ENCODE measurements around the gene GKN1.

GKN1 gene

GRCh38 chr2:68959001-68959400 lies 15.4 kb upstream of the GKN1 start:
- no peak for DNase-seq (ENCODE audit: low read depth, low spot score)

GRCh38 chr2:68961380-68961779 lies 13.1 kb upstream of the GKN1 start:
- no peak for DNase-seq (ENCODE audit: low read depth, low spot score)

DNA sequence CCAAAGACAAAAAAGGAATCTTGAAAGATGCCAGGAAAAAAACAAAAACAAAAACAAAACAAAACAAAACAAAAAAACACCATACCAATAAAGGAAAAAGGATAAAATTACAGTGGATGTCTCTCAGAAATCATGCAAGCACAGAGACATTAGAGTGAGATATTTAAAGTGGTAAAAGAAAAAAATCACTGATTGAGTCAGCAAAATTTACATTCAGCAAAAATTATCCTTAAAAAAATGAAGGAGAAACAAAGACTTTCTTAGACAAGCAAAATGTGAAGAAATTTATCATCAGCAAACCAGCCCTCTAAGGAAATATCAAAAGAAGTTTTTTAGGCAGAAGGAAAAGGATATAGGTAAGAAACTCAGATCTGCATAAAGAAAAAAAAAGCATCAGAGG lies 10.2 kb upstream of the GKN1 start:
- DNase-seq (ENCODE audit: low read depth, low spot score), result no peak

DNA sequence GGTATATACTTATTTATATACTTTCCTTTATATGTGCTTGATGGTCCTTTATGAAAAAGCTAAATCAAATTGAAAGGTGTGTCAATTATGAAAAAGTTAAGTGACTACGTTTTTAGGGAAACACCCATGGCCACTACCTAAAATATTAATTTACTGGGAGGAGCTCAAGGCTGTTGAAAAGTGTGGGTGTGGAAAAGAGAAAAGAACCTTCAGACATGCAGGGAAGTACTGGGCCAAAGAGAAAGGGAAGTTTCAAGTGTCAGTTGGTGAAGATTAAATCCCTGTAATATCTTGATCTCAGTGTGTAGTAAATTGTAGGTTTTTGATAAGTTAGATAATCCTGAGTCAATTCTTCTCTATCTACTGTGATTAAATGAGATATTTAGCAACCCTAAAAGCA lies 6.2 kb upstream of the GKN1 start:
- no peak for DNase-seq (ENCODE audit: low read depth, low spot score)

DNA sequence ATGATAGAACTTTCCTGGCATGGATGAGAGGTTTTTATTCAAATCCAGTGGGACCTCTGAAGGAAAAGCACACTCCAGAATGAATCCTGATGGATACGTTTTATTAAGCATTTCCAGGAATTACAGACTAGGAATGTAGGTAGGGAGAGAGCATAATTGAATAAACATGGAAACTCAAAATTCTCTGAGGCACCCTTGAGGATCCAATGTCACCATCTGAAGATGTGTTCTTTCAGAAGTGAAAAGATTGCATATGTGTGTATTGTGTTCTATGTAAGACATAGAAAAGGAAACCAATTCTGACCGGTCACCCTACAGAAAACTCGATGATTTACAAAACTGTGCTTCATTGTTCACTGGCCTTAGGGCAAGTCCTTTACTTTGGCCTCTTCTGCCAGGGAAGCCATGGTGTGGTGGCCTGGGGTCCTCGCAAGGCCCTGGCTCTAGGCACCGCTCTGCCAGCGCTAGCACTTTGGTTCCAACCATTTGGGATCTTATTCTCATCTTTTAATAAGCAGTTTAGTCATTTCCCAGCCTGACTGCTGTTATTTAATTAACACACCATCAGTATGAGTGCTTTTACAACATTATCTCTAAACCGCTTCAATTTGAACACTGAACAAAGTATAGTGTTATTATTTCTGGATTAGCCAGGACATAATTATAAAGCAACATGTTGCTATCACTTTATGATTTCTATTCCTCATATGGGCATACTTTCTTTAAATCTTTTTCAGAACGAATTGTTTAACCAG lies 4.5 kb upstream of the GKN1 start:
- DNase-seq (ENCODE audit: low read depth, low spot score), result no peak

DNA sequence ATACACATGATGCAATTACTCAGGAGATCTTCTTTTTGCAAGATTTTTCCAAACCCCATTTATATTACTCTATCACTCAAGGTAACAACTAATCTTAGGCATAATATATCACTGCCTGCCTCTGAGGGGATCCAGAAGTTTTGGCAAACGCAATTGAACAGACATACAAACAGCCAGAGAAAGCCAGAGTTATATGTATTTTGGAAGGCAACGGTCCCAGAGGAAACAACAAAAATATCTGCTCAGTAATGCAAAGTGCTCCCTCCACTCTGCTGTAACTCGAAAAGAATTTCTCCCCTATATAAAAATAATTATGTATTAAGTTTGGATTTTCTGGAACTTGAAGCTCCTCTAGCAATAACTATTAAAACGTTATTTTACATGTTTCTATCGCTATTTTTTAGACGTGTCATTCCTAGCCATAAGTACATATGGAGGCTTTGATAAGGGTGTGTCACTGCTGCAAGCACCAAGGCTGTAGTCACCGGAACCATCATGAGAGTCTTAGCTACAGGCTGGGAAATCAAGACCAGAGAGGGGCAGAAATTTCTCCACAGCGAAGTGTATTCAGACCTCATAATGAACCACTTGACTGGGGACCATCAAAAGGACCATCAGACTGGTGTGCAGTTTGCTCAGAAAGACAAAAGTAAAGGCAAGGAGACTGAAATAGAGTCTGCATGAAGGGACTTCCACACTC lies 3.7 kb upstream of the GKN1 start:
- no peak for DNase-seq (ENCODE audit: low read depth, low spot score)

- DNase-seq (ENCODE audit: low read depth, low spot score), result no peak
Observed at GRCh38 chr2:68971591-68972231, 2.7 kb upstream of the GKN1 start.

GRCh38 chr2:68974946-68975665 lies 670 bp downstream of the GKN1 start:
- no peak for DNase-seq (ENCODE audit: low read depth, low spot score)

GRCh38 chr2:68975844-68976243 lies 1.4 kb downstream of the GKN1 start:
- DNase-seq (ENCODE audit: low read depth, low spot score), result no peak

DNA sequence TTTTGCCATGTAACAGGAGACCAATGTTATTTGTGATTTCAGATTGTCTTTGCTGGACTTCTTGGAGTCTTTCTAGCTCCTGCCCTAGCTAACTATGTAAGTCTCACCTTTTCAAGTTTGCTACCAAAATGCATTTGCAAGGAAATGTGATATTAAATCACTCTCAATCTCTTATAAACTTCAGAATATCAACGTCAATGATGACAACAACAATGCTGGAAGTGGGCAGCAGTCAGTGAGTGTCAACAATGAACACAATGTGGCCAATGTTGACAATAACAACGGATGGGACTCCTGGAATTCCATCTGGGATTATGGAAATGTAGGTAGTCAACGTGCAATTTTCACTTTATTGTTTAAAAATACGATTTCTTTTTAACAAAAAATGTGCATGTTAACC lies 3.0 kb downstream of the GKN1 start:
- DNase-seq (ENCODE audit: low read depth, low spot score), result no peak

DNA sequence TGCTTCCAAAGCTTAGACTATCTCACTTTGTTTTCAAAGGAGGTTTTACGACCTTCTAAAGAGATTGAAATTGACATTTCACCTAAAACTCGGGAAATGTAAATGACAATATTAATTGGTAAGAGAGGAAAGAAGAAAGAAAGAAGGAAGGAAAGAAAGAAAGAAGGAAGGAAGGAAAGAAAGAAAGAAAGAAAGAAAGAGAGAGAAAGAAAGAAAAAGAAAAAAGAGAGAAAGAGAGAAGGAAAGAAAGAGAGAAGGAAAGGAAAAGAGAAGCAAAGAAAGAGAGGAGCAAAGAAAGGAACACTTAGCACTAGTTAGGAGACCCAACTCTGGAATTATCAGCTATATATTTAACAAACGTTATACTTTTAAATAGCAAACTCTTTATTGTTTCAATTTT lies 3.7 kb downstream of the GKN1 start:
- DNase-seq (ENCODE audit: low read depth, low spot score), result no peak

DNA sequence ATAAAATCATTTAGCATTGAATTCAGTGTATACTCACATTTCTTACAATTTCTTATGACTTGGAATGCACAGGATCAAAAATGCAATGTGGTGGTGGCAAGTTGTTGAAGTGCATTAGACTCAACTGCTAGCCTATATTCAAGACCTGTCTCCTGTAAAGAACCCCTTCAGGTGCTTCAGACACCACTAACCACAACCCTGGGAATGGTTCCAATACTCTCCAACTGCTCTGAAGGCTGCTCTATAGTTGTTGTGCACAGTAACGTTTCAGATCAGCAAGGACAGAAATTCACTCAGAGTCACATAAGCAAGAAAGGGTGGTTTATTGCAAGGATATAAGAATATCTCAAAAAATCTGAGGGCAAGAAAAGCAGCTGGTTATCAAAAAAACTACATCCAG lies 6.5 kb downstream of the GKN1 start:
- no peak for DNase-seq (ENCODE audit: low read depth, low spot score)

DNA sequence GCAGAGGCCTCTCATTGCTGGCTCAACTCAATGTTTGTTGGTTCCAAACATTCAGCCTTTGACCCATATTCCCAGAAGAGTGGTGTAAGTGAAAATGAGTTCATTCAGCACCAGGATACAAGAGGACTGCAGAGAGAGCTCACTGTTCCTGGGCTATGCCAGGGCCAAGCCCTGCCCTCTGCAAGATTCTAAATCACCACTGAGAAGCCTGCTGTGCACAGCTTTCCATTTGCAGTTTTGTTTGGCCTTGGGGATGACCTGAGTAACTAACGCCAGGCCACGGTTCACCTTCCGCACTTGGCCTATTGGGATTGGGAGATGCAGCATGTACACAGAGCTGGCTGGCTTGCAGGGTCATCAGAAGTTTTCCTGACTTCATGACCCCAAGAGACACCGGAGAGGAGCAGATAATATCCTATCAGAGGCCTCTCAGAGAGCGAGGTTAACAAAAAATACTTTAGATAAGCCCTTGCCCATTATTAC lies 12.6 kb downstream of the GKN1 start:
- DNase-seq (ENCODE audit: low read depth, low spot score), result no peak

DNA sequence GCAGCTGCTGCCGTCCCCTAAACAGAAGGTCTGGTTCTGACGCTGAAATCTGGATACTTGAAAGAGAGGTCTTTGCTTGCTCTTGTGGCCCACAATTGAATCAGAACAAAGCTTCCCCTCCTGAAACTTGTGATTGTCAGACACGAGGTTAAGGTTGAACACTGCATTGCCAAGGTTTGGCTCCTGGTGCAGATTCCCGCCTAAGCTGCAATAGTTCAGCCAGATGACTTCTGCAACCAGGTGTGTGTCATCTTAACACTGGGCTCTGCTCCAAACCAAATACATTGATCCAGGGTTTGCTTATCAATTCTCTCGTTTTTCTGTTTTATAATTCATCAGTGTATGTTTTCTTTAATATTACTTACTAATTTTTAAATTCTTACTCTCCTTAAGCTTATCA lies 14.6 kb downstream of the GKN1 start:
- DNase-seq (ENCODE audit: low read depth, low spot score), result no peak

DNA sequence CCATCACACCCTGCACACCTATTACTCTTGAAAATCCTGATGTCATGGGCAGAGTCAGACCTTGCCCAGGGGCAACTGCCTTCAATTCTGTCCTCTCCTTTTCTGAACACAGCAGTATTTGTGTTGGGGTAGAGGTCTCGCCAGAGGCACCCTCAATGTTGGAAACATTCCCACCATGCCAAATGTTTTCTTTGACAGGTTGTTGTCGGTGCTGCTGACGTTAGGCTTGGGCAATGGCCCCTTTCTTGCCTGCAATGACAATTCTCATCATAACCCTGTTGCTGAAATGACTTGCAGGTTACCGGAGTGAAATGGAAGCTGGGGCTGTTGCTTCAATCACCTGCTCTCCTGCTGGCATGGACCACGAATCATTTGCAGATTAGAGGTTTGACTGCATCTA lies 17.9 kb downstream of the GKN1 start:
- no peak for DNase-seq (ENCODE audit: low read depth, low spot score)

DNA sequence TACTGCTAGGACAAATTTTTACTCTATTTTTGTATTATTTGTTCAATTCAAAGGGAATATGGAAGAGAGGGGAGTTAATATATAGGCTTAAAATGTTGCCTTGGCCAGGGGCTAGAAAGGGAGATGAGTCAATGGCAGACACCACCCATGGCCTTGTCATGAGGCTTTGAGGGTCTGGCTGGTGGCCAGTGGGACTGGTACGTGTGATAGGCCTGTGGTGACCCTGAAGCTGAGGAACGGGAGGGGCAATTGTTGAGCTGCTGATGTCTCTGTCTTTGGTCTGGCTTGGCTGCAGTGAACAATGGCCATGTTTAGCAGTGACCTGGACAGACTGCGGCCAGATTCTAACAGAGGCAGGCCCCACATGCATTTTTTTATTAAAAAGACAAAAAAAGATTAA lies 18.5 kb downstream of the GKN1 start:
- no peak for DNase-seq (ENCODE audit: low read depth, low spot score)

GRCh38 chr2:68993660-68994059 lies 19.2 kb downstream of the GKN1 start:
- DNase-seq (ENCODE audit: low read depth, low spot score), result no peak

DNA sequence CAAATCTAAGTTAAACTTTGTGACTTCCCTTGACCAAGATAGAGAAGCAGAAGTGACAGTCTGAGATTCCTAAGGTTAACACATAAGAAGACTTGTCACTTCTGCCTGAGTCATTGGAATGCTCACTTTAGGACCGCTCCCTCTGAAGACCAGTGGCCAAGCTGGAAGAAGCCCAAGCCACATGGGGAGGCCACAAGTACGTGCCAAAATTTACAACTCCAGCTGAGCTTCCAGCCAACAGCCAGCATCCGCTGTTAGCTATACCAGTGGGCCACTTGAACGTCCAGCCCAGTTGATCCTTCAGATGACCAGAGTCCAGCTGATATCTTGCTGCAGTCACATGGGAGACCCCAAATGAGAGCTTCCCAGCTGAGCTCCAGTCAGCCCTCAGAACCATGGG lies 20.4 kb downstream of the GKN1 start:
- no peak for DNase-seq (ENCODE audit: low read depth, low spot score)

DNA sequence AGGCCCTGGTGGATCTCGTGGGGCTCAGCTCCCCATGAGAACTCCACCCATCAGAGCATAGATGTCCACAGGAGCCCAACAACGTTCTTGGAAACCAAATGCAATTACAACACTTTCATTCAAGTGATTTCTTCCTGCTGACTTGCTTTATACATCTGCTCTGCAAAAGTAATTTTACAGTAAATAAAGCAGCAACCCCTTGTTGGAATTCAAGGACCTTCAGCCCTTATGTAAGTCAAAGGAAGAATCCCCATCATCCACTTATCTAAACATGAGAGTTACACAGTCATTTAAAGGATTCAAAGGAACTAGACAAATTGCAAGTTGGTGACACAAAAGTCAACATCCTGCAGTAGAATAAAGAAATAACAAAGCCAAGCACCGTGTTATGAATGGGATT lies 21.5 kb downstream of the GKN1 start:
- DNase-seq (ENCODE audit: low read depth, low spot score), result no peak

DNA sequence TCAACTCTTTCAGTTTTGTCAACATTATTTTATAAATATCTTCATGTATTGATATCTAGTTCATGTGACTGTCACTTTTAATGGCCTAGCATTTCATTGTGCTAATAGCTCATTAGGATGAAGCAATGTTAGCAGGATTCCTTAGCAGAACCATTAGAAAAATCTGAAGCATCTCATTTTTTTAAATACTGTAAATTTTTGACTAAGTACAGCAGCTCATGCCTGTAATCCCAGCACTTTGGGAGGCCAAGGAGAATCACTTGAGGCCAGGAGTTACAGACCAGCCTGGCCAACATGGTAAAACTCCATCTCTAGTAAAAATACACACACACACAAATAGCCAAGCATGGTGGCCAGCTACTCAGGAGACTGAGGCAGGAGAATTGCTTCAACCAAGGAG lies 23.0 kb downstream of the GKN1 start:
- no peak for DNase-seq (ENCODE audit: low read depth, low spot score)

- DNase-seq (ENCODE audit: low read depth, low spot score), result no peak
Observed at GRCh38 chr2:69001879-69002278, 27.4 kb downstream of the GKN1 start.

GRCh38 chr2:69003731-69004130 lies 29.3 kb downstream of the GKN1 start:
- no peak for DNase-seq (ENCODE audit: low read depth, low spot score)

Data from activated naive CD8-positive, alpha-beta T cell treated with anti-CD3 and anti-CD28 coated beads, Interleukin-2, amount 50 U/mL, for 16 hours (primary cell).